GM12874 (cell line): ENCODE data around the gene KCNMA1.

Experiments
- CTCF ChIP-seq: IDR thresholded peaks from 2 replicates; pipeline ENCODE4 v1.5.1; 2011; ENCODE audit warnings: low read depth, mild to moderate bottlenecking, control low read depth, low read length, moderate library complexity; ENCODE audit not compliant: insufficient read depth

Gene KCNMA1

DNA sequence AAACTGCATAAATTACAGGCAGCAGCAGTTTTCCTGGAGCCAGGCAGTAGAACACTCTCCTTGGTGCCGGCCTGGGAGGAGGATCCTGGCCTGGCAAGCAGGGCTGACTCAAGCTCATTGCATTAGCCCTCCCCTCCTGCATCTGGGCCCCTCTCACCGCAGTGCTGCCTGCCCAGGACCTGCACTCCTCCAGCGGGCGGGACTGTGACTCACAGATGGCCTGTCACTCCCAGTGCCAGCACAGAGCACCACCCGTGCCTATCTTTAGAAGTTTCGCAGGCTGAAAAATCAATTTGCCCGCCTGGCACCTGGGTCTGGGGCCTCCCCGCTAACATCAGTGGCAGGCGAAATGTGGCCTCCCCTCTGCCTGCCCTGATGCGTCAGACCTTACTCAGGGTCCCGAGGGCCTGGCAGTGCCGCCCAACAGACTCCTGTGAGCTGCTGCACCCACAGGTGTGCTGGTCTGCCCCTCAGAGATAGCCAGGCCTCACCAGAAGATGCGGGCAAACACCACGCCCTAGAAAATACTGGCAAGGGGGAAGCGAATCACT, 123.8 kb downstream of the KCNMA1 start:
- no peak for TF ChIP-seq CTCF

- no peak for TF ChIP-seq CTCF
Observed at GRCh38 chr10:77513220-77513619, 124.4 kb downstream of the KCNMA1 start.

DNA sequence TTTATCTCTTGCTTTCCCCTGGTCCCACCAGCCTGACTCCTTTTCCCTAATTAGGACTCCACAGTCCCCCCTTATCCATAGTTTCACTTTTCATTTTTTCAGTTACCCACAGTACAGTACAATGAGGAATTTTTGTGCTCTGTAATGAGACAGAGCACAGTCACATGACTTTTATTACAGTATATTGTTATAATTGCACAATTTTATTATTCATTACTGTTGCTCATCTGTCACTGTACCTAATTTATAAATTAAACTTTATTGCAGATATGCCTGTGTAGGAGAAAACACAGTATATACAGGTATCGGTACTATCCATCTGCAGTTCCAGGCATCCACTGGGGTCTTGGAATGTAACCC, 125.4 kb downstream of the KCNMA1 start:
- TF ChIP-seq CTCF = no peak

- TF ChIP-seq CTCF = no peak
Observed at GRCh38 chr10:77511498-77512218, 126.0 kb downstream of the KCNMA1 start.

- no peak for TF ChIP-seq CTCF
Observed at GRCh38 chr10:77510695-77511094, 126.9 kb downstream of the KCNMA1 start.

GRCh38 chr10:77510294-77510693, 127.3 kb downstream of the KCNMA1 start:
- TF ChIP-seq CTCF = no peak

- TF ChIP-seq CTCF = no peak
Observed at GRCh38 chr10:77509391-77509790, 128.2 kb downstream of the KCNMA1 start.
